ENCODE data around the gene DTD1. TPM values are rescaled to one million over a fixed set of nuclear protein-coding genes. Genes with fewer than 3 reads are reported as not detected.

Gene DTD1
- total RNA-seq, 6 experiments from 2014 or later: 5.4 to 21.2 (median 7.5) TPM

GRCh38 chr20:18747090-18747489 lies 159.2 kb downstream of the DTD1 start:
- Histone ChIP-seq H3K4me3 (no peak overlapping the region), H3K36me3 (no peaks in the 10 kb centered on the region), H3K4me1 (peaks cover 0 to 10% (median 3%) of the 10 kb centered on the region in 4 donors), H3K27me3 (no peaks in the 10 kb centered on the region), H3K27ac (no peak overlapping the region), H3K9me3 (no peaks in the 10 kb centered on the region)
- no peak for ATAC-seq
- TF ChIP-seq, protein P1, sequence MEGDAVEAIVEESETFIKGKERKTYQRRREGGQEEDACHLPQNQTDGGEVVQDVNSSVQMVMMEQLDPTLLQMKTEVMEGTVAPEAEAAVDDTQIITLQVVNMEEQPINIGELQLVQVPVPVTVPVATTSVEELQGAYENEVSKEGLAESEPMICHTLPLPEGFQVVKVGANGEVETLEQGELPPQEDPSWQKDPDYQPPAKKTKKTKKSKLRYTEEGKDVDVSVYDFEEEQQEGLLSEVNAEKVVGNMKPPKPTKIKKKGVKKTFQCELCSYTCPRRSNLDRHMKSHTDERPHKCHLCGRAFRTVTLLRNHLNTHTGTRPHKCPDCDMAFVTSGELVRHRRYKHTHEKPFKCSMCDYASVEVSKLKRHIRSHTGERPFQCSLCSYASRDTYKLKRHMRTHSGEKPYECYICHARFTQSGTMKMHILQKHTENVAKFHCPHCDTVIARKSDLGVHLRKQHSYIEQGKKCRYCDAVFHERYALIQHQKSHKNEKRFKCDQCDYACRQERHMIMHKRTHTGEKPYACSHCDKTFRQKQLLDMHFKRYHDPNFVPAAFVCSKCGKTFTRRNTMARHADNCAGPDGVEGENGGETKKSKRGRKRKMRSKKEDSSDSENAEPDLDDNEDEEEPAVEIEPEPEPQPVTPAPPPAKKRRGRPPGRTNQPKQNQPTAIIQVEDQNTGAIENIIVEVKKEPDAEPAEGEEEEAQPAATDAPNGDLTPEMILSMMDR (IDR thresholded peaks at IDR 0.05): no peak
- TF ChIP-seq POLR2A (IDR thresholded peaks at IDR 0.05): no peak
- intact Hi-C loops (cut with DNase I): no loop called here
- DNase-seq: no peak
- WGBS (ENCODE audit: insufficient coverage, low coverage, low lambda C conversion rate, missing lambda C conversion rate): no CpG with 5 or more reads among the region's 5 CpGs

DNA sequence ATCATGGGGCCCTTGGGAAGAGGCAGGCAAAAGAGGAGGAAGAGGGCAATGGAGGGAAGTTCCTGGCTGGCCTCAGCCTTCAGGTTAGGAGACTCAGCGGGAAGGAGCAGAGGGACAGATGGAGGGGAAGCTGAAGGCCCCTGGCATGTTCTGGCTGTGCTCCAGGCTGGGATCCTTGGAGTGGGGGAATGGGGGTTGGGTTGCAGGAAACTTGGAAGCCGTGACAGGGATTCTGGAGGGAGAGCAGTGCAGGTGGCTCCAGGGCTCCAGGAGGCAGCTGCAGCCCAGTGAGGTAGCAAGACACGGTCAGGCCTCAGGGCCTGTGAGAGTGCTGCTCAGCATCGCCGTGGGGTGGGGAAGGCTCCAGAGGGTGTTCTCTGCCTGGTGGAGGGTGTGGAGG lies 161.1 kb downstream of the DTD1 start:
- 67% methylated on average over 2 of the region's 5 CpGs for WGBS (ENCODE audit: insufficient coverage, low coverage, low lambda C conversion rate, missing lambda C conversion rate)
- H3K27ac ChIP-seq: no peak overlapping the region
- H3K36me3 ChIP-seq: no peaks in the 10 kb centered on the region
- H3K4me3 ChIP-seq: no peak overlapping the region
- DNase-seq (no peak), ATAC-seq (no peak)
- peaks cover 0 to 10% (median 3%) of the 10 kb centered on the region in 4 donors for H3K4me1 ChIP-seq
- H3K9me3 ChIP-seq: no peaks in the 10 kb centered on the region
- H3K27me3 ChIP-seq: no peaks in the 10 kb centered on the region
- intact Hi-C loops (cut with DNase I): no loop called here
- no peak for TF ChIP-seq POLR2A (IDR thresholded peaks at IDR 0.05)
- TF ChIP-seq, protein P1 (IDR thresholded peaks at IDR 0.05): no peak

- no peaks in the 10 kb centered on the region for H3K9me3 ChIP-seq
- no peak overlapping the region for H3K4me3 ChIP-seq
- H3K36me3 ChIP-seq: no peaks in the 10 kb centered on the region
- intact Hi-C loops (cut with DNase I): no loop called here
- peaks cover 0 to 10% (median 3%) of the 10 kb centered on the region in 4 donors for H3K4me1 ChIP-seq
- no peak for TF ChIP-seq POLR2A (IDR thresholded peaks at IDR 0.05)
- TF ChIP-seq, protein P1 (IDR thresholded peaks at IDR 0.05): no peak
- H3K27me3 ChIP-seq: no peaks in the 10 kb centered on the region
- no peak for DNase-seq
- no peak overlapping the region for H3K27ac ChIP-seq
- WGBS (ENCODE audit: insufficient coverage, low coverage, low lambda C conversion rate, missing lambda C conversion rate): 100% methylated on average over 4 of the region's 7 CpGs
- peak in 1 of 4 donors; percentile 15 for ATAC-seq
These were observed 161.7 kb downstream of the DTD1 start for GRCh38 chr20:18749528-18749927.

DNA sequence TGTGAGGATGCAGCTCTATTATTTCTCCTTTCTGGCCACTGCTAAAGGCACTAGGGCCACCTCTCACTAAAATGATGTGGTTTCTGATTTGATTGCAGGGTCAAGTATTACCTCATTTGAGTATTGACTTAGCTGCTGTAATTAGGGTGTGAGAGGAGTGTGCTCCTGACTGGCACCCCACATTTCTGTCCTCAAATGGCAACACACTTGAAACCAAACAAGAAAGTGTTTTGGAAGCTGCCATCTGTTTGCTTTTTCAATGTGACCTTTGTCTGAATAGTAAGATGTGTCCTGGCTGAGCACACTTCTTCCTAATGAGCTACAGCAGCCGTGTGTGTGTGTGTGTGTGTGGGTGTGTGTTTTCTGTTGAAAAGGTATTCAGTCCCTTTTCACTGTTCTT lies 162.9 kb downstream of the DTD1 start:
- WGBS (ENCODE audit: insufficient coverage, low coverage, low lambda C conversion rate, missing lambda C conversion rate): 33% methylated on average over 1 of the region's 1 CpG

More for the DNA sequence above, 162.9 kb downstream of the DTD1 start:
- H3K9me3 ChIP-seq: no peaks in the 10 kb centered on the region
- H3K4me1 ChIP-seq: peaks cover 0 to 10% (median 3%) of the 10 kb centered on the region in 4 donors
- DNase-seq (no peak), ATAC-seq (peak; percentile 71 to 95 (median 84))
- H3K36me3 ChIP-seq: no peaks in the 10 kb centered on the region
- H3K4me3 ChIP-seq: no peak overlapping the region
- TF ChIP-seq, protein P1 (IDR thresholded peaks at IDR 0.05): no peak
- no peak overlapping the region for H3K27ac ChIP-seq
- H3K27me3 ChIP-seq: no peaks in the 10 kb centered on the region
- intact Hi-C loops (cut with DNase I): no loop called here
